Type B pancreatic cell (in vitro differentiated cells): ENCODE results near the gene PNMA1. TPM values are rescaled to one million over a fixed set of nuclear protein-coding genes. Genes with fewer than 3 reads are reported as not detected.

Experiments used
- DNase-seq: peaks from one replicate; pipeline ENCODE4 v3.0.0; 2021; ENCODE audit warnings: mixed read lengths; ENCODE audit not compliant: unreplicated experiment; ENCODE audit errors: extremely low spot score
- H3K27ac Mint-ChIP-seq: 2 replicates; pipeline ENCODE4 v1.8.0; 2021; ENCODE audit warnings: mild to moderate bottlenecking, mixed read lengths
- H3K27me3 Mint-ChIP-seq: 2 replicates; pipeline ENCODE4 v1.8.0; 2021; ENCODE audit warnings: mixed read lengths
- H3K36me3 Mint-ChIP-seq: 2 replicates; pipeline ENCODE4 v1.8.0; 2021; ENCODE audit warnings: mixed read lengths
- H3K4me1 Mint-ChIP-seq: one replicate; pipeline ENCODE4 v1.8.0; 2021; ENCODE audit warnings: mixed read lengths; ENCODE audit not compliant: unreplicated experiment
- H3K4me3 Mint-ChIP-seq: 2 replicates; pipeline ENCODE4 v1.8.0; 2021; ENCODE audit warnings: mild to moderate bottlenecking, mixed read lengths
- H3K9me3 Mint-ChIP-seq: 2 replicates; pipeline ENCODE4 v1.8.0; 2021; ENCODE audit warnings: mixed read lengths
- CTCF ChIP-seq: fragments of 200-600 bp; sonication (generic); conservative IDR thresholded peaks from 2 replicates; pipeline ENCODE4 v1.5.0; 2021; ENCODE audit warnings: antibody characterized with exemption, mild to moderate bottlenecking
- total RNA-seq: library from RNA; stranded (reverse); gene quantifications from 2 replicates; pipeline ENCODE4 v1.2.1, GENCODE V29; 2021; ENCODE audit warnings: low replicate concordance

The PNMA1 gene
- total RNA-seq, 1 donor from 2014 or later, result 64.8 TPM

GRCh38 chr14:73729556-73730265 lies 15.5 kb upstream of the PNMA1 start:
- Mint-ChIP-seq H3K4me1 (peaks cover 17% of the 10 kb centered on the region), H3K27ac (peak overlapping the region; percentile 83), H3K36me3 (peaks cover 21% of the 10 kb centered on the region), H3K9me3 (no peaks in the 10 kb centered on the region), H3K27me3 (no peaks in the 10 kb centered on the region), H3K4me3 (no peak overlapping the region)
- DNase-seq, result no peak
- no peak for TF ChIP-seq CTCF

- DNase-seq, result peak; percentile 85
- peaks cover 19% of the 10 kb centered on the region for H3K36me3 Mint-ChIP-seq
- H3K27me3 Mint-ChIP-seq, result no peaks in the 10 kb centered on the region
- H3K27ac Mint-ChIP-seq, result peak overlapping the region; percentile 83
- peak overlapping the region; percentile 48 for H3K4me3 Mint-ChIP-seq
- peaks cover 26% of the 10 kb centered on the region for H3K4me1 Mint-ChIP-seq
- no peaks in the 10 kb centered on the region for H3K9me3 Mint-ChIP-seq
- TF ChIP-seq CTCF, result peak; percentile 96
Observed at GRCh38 chr14:73728717-73729330, 14.6 kb upstream of the PNMA1 start.

- no peak overlapping the region for H3K4me3 Mint-ChIP-seq
- no peak for DNase-seq
- H3K4me1 Mint-ChIP-seq, result peaks cover 32% of the 10 kb centered on the region
- H3K36me3 Mint-ChIP-seq, result peaks cover 26% of the 10 kb centered on the region
- H3K27ac Mint-ChIP-seq, result no peak overlapping the region
- no peaks in the 10 kb centered on the region for H3K27me3 Mint-ChIP-seq
- H3K9me3 Mint-ChIP-seq, result no peaks in the 10 kb centered on the region
- TF ChIP-seq CTCF, result no peak
Observed at GRCh38 chr14:73727166-73727565, 13.0 kb upstream of the PNMA1 start.

GRCh38 chr14:73726025-73726961 lies 12.1 kb upstream of the PNMA1 start:
- H3K4me3 Mint-ChIP-seq, result no peak overlapping the region
- H3K36me3 Mint-ChIP-seq, result peaks cover 27% of the 10 kb centered on the region
- H3K4me1 Mint-ChIP-seq, result peaks cover 32% of the 10 kb centered on the region
- no peaks in the 10 kb centered on the region for H3K27me3 Mint-ChIP-seq
- TF ChIP-seq CTCF, result no peak
- H3K9me3 Mint-ChIP-seq, result no peaks in the 10 kb centered on the region
- no peak overlapping the region for H3K27ac Mint-ChIP-seq
- no peak for DNase-seq

GRCh38 chr14:73725116-73726024 lies 11.2 kb upstream of the PNMA1 start:
- no peak for DNase-seq
- H3K27ac Mint-ChIP-seq, result peak overlapping the region; percentile 59
- no peak for TF ChIP-seq CTCF
- H3K27me3 Mint-ChIP-seq, result no peaks in the 10 kb centered on the region
- no peaks in the 10 kb centered on the region for H3K9me3 Mint-ChIP-seq
- H3K36me3 Mint-ChIP-seq, result peaks cover 27% of the 10 kb centered on the region
- H3K4me1 Mint-ChIP-seq, result peaks cover 32% of the 10 kb centered on the region
- H3K4me3 Mint-ChIP-seq, result peak overlapping the region; percentile 25
